Mammary epithelial cell (primary cell): Measurements from ENCODE around the gene MARCHF10.

Source experiments
- CTCF ChIP-seq, 2 donors: IDR thresholded peaks in 1 of 2; conservative IDR thresholded peaks in 1 of 2; 2 replicates each; pipeline ENCODE4 v1.5.1; 2011 to 2012; ENCODE audit warnings: inconsistent platforms in 2 of 2, low read length in 2 of 2, mild to moderate bottlenecking in 2 of 2, control low read depth in 1 of 2, low read depth in 1 of 2; ENCODE audit not compliant: insufficient read depth in 1 of 2; ENCODE audit errors: extremely low read depth in 1 of 2
- EZH2 ChIP-seq: IDR thresholded peaks from 2 replicates; pipeline ENCODE4 v1.6.1; 2012; ENCODE audit warnings: low read length, inconsistent platforms, borderline replicate concordance

GRCh38 chr17:62666061-62666800, 141.9 kb downstream of the MARCHF10 start:
- TF ChIP-seq CTCF (conservative IDR thresholded peaks at IDR 0.05 in 1 of 2, IDR thresholded peaks at IDR 0.05 in 1 of 2; ENCODE audit: extremely low read depth in 1 of 2, insufficient read depth in 1 of 2, low read depth in 1 of 2, low read length in 2 of 2): no peak
- no peak for TF ChIP-seq EZH2
